Tibial nerve (tissue), 4 donors: ENCODE results near the gene TMEM233.

Experiments used
- EP300 ChIP-seq, 2 donors: sonication (generic); formaldehyde crosslinking; IDR thresholded peaks; one replicate each; pipeline ENCODE4 v1.6.1; 2017; ENCODE audit warnings: antibody characterized with exemption in 2 of 2, mild to moderate bottlenecking in 1 of 2
- TF ChIP-seq, protein P1 (sequence below), 5 experiments: fragments of 200-600 bp in 3 of 5; fragments of 450-650 bp in 2 of 5; sonication (generic) in 3 of 5; IDR thresholded peaks; one replicate each; pipeline ENCODE4 v1.5.1; 2016 to 2019; ENCODE audit warnings: antibody characterized with exemption in 5 of 5, mild to moderate bottlenecking in 3 of 5, moderate library complexity in 2 of 5

DNA sequence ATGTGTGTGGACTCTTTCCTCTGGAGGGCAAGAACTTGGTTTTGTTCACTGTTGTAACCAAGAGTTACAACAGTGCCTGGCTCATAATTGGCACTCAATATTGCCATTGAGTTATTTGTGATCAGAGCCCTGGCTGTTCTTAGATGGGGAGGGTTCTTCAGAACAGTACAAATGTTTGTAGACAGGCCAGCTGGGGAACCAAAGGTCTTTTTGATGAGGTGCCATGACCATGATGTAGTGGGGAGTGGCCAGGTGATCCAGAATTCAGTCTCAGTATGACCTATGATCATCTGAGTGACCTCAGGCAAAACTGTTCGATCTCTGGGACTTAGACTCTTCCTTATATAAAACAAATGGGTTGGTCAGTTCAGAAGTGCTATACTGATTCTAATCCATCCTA lies 71.1 kb downstream of the TMEM233 start:
- TF ChIP-seq, protein P1, sequence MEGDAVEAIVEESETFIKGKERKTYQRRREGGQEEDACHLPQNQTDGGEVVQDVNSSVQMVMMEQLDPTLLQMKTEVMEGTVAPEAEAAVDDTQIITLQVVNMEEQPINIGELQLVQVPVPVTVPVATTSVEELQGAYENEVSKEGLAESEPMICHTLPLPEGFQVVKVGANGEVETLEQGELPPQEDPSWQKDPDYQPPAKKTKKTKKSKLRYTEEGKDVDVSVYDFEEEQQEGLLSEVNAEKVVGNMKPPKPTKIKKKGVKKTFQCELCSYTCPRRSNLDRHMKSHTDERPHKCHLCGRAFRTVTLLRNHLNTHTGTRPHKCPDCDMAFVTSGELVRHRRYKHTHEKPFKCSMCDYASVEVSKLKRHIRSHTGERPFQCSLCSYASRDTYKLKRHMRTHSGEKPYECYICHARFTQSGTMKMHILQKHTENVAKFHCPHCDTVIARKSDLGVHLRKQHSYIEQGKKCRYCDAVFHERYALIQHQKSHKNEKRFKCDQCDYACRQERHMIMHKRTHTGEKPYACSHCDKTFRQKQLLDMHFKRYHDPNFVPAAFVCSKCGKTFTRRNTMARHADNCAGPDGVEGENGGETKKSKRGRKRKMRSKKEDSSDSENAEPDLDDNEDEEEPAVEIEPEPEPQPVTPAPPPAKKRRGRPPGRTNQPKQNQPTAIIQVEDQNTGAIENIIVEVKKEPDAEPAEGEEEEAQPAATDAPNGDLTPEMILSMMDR (IDR thresholded peaks at IDR 0.05): no peak
- TF ChIP-seq EP300 (IDR thresholded peaks at IDR 0.05): no peak
